Measurements from ENCODE around the gene LSAMP.
A peak's percentile ranks its signal among the peaks of the same experiment; 100 is the strongest.
"Not testable (repeated sequence)": the region's sequence is repeated elsewhere in the genome, so short reads cannot be mapped to it uniquely, and the experiment has no call there.

The LSAMP gene

GRCh38 chr3:115823083-115823482 lies 622.2 kb downstream of the LSAMP start:
- DNase-seq: no peak

DNA sequence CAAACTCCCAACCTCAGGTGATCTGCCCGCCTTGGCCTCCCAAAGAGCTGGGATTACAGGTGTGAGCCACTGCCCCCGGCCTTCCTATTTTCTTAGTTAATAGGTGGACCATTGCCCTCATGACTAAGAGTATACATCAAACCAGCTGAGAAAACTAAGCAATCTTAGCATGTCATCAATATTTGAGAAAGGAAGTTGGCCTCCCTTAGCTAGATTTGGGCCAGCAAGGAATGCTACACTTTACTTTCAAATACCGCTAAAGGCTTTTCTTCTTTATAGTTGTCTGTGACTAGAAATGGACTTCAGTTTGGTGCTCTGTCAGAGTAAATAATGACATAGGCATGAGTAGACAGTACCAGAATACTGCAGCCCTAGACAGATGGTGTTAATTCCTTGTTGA lies 622.7 kb downstream of the LSAMP start:
- no peak for DNase-seq

DNA sequence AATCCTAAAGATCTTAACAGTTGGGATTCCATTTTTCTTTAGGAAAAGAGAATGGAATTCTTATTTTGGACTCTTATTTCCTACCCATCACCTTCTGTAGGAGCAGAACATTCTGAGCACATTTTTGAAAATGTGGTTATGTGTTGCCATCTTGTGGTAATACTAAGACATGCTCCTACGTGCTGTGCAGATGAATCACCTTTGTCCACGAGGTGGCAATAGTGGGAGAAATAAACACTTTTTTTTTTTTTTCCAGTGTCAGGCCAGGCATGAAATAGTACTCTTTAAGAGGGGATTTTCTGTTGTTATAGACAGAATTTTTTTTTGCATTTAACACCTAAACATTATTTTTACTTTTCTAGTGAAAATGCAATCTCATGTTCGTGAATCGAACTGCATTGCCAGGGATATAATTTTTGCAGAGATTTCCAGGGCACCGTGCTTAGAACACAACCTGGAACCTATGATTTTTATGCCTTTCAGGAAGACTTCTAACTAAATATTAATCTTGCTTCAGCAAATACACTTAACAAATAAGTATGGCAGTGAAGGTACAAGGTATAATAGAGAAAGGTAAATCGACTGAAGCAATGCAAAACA lies 625.4 kb downstream of the LSAMP start:
- DNase-seq: peak; percentile 69

GRCh38 chr3:115814778-115815380 lies 630.4 kb downstream of the LSAMP start:
- DNase-seq: peak; percentile 84

- DNase-seq: no peak
Measured at GRCh38 chr3:115814006-115814405, 631.3 kb downstream of the LSAMP start.

GRCh38 chr3:115808816-115809215 lies 636.5 kb downstream of the LSAMP start:
- no peak for DNase-seq

DNA sequence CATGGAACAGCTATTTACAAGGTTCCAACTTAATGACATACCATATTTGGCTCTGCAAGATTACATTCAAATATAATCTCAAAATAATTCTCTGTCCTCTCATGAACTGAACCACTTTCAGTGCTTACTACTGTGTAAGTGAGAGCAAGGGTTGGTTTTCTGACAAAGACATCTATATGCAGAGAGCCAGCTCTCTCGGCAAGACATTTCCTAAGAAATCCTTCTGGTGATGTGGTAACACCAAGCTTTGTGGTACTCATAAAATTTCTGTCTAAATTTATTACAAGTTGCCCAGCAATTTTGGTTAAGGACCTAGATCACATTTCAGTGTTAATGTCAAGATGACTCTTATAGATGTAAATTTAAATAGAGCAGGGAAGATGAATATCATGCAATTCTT lies 637.0 kb downstream of the LSAMP start:
- DNase-seq: no peak

GRCh38 chr3:115806501-115806900 lies 638.8 kb downstream of the LSAMP start:
- no peak for DNase-seq

DNA sequence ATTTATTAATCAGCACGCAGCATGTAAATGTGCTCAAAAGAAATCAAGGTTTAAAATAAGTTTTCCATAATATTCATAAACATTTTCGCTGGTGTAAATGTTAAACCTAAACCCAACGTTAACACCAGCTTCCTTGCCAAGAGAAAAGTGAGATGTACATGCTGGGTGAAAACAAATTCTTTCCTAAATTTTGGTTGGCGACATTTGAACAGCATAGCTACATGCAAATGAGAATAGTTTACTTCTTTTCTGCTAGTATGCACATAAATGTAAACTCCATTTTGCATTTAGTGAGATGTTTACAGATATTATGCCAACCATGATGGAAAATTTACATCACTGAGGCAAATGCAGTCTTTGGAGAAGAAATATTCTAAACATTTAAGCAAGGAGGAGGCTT lies 639.8 kb downstream of the LSAMP start:
- DNase-seq: no peak

DNA sequence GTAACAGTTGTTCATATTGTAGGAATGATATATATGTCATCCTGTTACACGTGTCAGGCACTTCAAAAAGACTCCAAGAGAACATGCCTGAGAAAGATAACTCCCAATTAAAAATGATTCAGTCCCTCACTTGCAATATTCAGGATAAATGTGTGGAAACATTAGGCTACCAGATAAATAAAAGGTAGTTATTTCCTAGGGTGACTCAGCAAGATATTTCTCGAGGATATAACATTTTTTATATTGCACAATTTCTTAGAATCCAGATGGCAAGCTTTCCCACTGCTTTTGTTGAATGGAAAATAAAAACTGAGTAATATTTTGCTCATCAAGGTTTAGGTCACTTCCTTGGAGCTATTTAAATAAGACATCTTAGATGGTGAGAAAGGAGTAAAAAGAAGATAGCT lies 640.6 kb downstream of the LSAMP start:
- no peak for DNase-seq

GRCh38 chr3:115804200-115804599 lies 641.1 kb downstream of the LSAMP start:
- DNase-seq: no peak

GRCh38 chr3:115803661-115804060 lies 641.6 kb downstream of the LSAMP start:
- no peak for DNase-seq

GRCh38 chr3:115800489-115801075 lies 644.7 kb downstream of the LSAMP start:
- no peak for DNase-seq

DNA sequence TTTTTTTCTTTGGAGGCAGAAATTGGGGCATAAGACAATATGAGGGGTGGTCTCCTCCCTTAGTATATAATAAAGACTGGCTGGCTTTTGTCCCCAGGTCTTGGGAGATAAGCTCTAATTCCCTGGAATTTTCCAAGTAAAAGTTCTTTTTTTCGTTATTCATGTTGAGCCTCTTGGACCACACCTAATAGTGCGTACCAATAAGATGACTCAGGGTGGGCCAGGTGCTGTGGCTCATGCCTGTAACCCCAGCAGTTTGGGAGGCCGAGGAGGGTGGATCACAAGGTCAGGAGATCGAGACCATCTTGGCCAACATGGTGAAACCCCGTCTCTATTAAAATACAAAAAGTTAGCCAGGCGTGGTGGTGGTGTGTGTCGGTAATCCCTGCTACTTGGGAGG lies 645.2 kb downstream of the LSAMP start:
- not testable (repeated sequence) for DNase-seq

GRCh38 chr3:115792206-115792955 lies 652.9 kb downstream of the LSAMP start:
- DNase-seq: no peak

DNA sequence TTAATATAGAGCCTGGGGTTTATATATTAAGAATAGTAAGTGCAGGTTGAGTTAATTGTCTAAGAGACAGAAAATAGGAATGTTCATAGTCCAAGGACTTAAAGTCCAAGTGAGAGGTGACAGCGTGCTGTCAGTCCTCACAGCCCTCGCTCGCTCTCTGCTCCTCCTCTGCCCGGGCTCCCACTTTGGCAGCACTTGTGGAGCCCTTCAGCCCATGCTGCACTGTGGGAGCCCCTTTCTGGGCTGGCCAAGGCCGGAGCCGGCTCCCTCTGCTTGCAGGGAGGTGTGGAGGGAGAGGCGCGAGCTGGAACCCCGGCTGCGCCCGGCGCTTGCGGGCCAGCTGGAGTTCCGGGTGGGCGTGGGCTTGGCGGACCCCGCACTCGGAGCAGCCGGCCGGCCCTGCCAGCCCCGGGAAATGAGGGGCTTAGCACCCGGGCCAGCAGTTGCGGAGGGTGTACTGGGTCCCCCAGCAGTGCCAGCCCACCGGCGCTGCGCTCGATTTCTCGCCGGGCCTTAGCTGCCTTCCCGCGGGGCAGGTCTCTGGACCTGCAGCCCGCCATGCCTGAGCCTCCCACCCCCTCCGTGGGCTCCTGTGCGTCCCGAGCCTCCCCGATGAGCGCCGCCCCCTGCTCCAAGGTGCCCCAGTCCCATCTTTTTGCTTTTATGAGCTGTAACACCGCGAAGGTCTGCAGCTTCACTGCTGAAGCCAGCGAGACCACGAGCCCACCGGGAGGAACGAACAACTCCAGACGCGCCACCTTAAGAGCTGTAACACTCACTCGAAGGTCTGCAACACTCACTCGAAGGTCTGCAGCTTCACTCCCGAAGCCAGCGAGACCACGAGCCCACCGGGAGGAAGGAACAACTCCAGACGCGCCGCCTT lies 653.8 kb downstream of the LSAMP start:
- not testable (repeated sequence) for DNase-seq

- DNase-seq: no peak
Measured at GRCh38 chr3:115790759-115791158, 654.5 kb downstream of the LSAMP start.

DNA sequence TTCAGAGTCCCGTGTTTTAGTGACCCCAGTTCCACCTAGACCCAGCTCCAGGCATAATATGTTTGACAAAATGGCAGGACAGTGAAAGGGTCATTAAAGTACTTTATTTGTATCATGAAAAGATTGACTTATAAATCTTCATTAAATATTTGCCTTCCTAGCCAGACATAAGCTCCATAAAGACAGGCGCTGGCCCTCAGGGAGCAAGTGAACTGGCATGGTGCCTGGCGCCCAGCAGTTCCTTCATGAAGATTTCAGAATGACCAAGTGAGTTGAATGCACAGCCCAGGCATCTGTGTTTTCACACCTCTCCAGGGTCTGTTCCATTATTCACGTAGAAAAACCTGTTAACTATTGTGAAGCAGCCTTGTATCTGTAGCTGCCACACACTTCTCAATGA lies 655.8 kb downstream of the LSAMP start:
- no peak for DNase-seq

DNA sequence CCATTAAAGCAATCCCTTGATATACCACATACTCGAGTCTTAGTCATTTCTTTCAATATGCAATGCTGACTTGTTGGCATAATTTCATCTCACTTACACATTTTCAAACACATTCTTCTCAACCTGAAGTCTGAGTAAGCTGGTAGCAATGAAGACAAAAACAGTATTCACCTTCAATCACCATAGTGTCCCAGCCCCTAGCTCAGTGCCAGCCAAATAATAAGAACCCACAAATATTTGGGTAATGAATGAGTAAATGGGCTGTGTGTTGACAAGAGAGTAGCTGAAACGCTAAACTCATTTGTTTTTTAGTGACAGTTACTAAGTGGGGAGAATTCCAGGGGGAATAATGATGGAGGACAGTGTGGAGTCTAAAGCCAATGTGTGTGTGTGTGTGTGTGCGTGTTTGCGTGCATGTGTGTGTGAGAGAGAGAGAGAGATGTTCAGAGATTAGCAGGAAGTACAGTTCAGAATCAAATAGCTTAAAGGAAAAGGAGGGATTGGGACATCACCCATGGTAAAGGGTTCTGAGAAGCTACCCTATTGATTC lies 656.3 kb downstream of the LSAMP start:
- no peak for DNase-seq

- no peak for DNase-seq
Measured at GRCh38 chr3:115787818-115788217, 657.5 kb downstream of the LSAMP start.

DNA sequence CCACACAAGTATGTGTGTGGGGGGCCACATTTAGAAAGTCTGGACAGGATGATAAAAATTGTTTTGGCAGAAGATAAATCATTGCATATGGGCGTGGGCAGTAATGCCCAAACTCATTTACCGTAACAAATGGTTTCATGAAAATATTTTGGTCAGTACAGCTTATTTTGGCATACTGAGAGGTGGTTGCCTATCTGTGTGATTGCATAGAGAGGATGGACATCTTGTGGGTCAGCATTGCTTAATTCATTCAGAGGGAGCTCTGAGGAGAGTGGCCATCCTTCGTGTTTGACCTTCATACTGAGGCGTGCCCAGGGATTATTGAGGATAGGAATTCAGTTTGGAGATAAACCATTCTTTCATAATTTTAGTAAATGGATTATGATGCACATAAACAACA lies 659.5 kb downstream of the LSAMP start:
- no peak for DNase-seq

DNA sequence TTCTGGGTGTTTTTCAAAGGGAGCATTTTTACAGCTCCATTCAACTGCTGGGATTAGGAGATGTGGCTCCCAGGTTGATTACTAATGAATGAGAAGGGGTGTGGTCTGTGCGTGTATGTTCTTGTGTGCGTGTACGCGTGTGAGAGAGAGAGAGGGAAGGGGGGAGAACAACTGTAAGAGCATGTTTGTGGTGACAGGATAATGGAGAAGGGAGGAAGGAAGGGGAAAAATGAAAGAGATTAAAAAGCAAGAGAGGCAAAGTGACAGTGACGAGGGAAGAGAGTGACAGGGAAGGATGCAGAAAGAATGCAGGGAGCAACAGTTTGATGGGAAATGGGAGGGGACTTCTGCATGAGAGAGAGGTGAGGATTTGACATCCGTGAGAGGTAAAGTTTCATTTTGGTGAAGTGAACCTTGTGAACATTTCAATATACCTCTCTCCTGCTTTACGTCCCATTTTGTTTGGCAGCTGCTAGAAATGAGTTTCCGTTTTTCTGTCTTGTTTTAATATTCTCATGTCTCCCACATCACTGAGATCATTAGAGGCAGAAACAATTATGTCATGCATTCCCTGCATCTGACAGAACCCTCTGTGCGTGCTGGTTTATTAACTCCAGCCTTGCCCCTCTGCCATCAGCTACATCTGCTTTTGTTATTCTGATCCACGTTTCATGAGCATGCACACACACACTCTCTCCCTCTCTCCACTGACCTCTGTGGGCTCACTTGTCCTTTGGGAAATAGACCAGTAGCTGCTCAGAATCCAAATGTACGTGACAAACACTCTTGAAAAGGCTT lies 660.3 kb downstream of the LSAMP start:
- DNase-seq: peak; percentile 66

All from retina (tissue), 1 donor.